Measurements from ENCODE around the gene PAWR. TPM values are rescaled to one million over a fixed set of nuclear protein-coding genes. Genes with fewer than 3 reads are reported as not detected.

The PAWR gene
- total and polyA plus RNA-seq, 4 donors: 6.8 to 119 (median 56.4) TPM

DNA sequence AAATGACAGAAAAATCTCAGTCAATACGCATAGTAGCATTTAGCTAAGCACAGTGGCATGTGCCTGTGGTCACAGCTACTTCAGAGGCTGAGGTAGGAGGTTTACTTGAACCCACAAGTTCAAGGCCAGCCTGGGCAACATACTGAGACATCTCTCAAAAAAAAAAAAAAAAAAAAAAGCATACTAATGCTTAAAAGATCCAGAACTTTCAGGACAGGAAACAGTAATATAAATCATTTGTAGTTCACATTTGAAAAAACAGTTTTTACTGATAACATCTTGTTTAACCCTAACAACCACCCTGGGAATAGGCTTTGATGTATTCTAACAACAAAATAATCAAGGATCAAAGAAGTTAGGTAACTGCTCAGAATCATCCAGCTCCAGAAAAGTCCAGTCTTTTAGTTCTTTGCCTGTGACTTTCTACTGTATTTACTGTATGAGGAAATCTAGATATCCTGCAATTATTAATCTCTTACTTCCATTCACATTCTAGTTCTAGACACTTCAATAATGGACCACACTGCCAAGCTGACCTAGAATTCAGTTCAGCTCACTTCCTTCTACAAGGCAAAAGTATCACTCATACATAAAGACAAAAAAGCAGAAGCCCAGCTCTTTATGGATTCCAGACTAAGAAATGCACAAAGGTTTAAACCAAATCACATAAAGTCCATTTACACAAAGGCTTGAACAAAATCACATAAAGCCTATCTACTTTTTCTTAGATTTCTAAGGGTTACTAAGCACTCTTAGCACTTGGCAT, 28.5 kb downstream of the PAWR start:
- TF ChIP-seq, protein P1, sequence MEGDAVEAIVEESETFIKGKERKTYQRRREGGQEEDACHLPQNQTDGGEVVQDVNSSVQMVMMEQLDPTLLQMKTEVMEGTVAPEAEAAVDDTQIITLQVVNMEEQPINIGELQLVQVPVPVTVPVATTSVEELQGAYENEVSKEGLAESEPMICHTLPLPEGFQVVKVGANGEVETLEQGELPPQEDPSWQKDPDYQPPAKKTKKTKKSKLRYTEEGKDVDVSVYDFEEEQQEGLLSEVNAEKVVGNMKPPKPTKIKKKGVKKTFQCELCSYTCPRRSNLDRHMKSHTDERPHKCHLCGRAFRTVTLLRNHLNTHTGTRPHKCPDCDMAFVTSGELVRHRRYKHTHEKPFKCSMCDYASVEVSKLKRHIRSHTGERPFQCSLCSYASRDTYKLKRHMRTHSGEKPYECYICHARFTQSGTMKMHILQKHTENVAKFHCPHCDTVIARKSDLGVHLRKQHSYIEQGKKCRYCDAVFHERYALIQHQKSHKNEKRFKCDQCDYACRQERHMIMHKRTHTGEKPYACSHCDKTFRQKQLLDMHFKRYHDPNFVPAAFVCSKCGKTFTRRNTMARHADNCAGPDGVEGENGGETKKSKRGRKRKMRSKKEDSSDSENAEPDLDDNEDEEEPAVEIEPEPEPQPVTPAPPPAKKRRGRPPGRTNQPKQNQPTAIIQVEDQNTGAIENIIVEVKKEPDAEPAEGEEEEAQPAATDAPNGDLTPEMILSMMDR (IDR thresholded peaks at IDR 0.05; ENCODE audit: control extremely low read depth, extremely low read depth): no peak
- DNase-seq (no peak), ATAC-seq (ENCODE audit: insufficient read depth, low FRiP score) (no peak)
- no peaks in the 10 kb centered on the region for H3K27me3 ChIP-seq (ENCODE audit: control insufficient read depth in 3 of 3, insufficient read depth in 3 of 3, low read length in 2 of 3)
- H3K27ac ChIP-seq (ENCODE audit: low read depth in 1 of 2, low read length in 1 of 2): no peak overlapping the region
- H3K36me3 ChIP-seq (ENCODE audit: control insufficient read depth in 4 of 4, insufficient read depth in 4 of 4, low read length in 4 of 4): peaks cover 0 to 1% (median 0%) of the 10 kb centered on the region in 4 donors
- no peak overlapping the region for H3K4me3 ChIP-seq
- WGBS, 2 donors: 91 to 92% methylated on average over 1 of the region's 1 CpG
- H3K9ac ChIP-seq (ENCODE audit: insufficient read depth in 1 of 2, low read length in 2 of 2): no peak overlapping the region
- no peaks in the 10 kb centered on the region for H3K9me3 ChIP-seq (ENCODE audit: control insufficient read depth in 4 of 4, insufficient read depth in 3 of 4, low read length in 3 of 4)
- H3K4me1 ChIP-seq (ENCODE audit: control insufficient read depth in 5 of 5, insufficient read depth in 5 of 5, low read length in 5 of 5): peaks cover 0 to 7% (median 0%) of the 10 kb centered on the region in 5 donors

GRCh38 chr12:79661629-79662028, 29.1 kb downstream of the PAWR start:
- Histone ChIP-seq H3K4me1 (ENCODE audit: control insufficient read depth in 5 of 5, insufficient read depth in 5 of 5, low read length in 5 of 5) (peaks cover 0 to 7% (median 0%) of the 10 kb centered on the region in 5 donors), H3K27me3 (ENCODE audit: control insufficient read depth in 3 of 3, insufficient read depth in 3 of 3, low read length in 2 of 3) (no peaks in the 10 kb centered on the region), H3K27ac (ENCODE audit: low read depth in 1 of 2, low read length in 1 of 2) (no peak overlapping the region), H3K4me3 (no peak overlapping the region), H3K9me3 (ENCODE audit: control insufficient read depth in 4 of 4, insufficient read depth in 3 of 4, low read length in 3 of 4) (no peaks in the 10 kb centered on the region), H3K36me3 (ENCODE audit: control insufficient read depth in 4 of 4, insufficient read depth in 4 of 4, low read length in 4 of 4) (peaks cover 0 to 1% (median 0%) of the 10 kb centered on the region in 4 donors), H3K9ac (ENCODE audit: insufficient read depth in 1 of 2, low read length in 2 of 2) (no peak overlapping the region)
- DNase-seq (no peak), ATAC-seq (ENCODE audit: insufficient read depth, low FRiP score) (no peak)
- TF ChIP-seq, protein P1 (IDR thresholded peaks at IDR 0.05; ENCODE audit: control extremely low read depth, extremely low read depth): no peak

- Histone ChIP-seq H3K9ac (ENCODE audit: insufficient read depth in 1 of 2, low read length in 2 of 2) (no peak overlapping the region), H3K4me3 (no peak overlapping the region), H3K9me3 (ENCODE audit: control insufficient read depth in 4 of 4, insufficient read depth in 3 of 4, low read length in 3 of 4) (no peaks in the 10 kb centered on the region), H3K27ac (ENCODE audit: low read depth in 1 of 2, low read length in 1 of 2) (no peak overlapping the region), H3K4me1 (ENCODE audit: control insufficient read depth in 5 of 5, insufficient read depth in 5 of 5, low read length in 5 of 5) (peaks cover 0 to 7% (median 0%) of the 10 kb centered on the region in 5 donors), H3K36me3 (ENCODE audit: control insufficient read depth in 4 of 4, insufficient read depth in 4 of 4, low read length in 4 of 4) (peaks cover 0 to 1% (median 0%) of the 10 kb centered on the region in 4 donors), H3K27me3 (ENCODE audit: control insufficient read depth in 3 of 3, insufficient read depth in 3 of 3, low read length in 2 of 3) (no peaks in the 10 kb centered on the region)
- 38 to 62% methylated on average over 1 of the region's 1 CpG for WGBS, 2 donors
- peak in 2 of 3 donors; percentile 14 to 37 for DNase-seq
- ATAC-seq (ENCODE audit: insufficient read depth, low FRiP score): no peak
- TF ChIP-seq, protein P1 (IDR thresholded peaks at IDR 0.05; ENCODE audit: control extremely low read depth, extremely low read depth): no peak
These were observed 30.8 kb downstream of the PAWR start for GRCh38 chr12:79659961-79660431.

Data from lung (tissue), 12 donors.